ENCODE measurements around the gene HNF1B. TPM values are rescaled to one million over a fixed set of nuclear protein-coding genes. Genes with fewer than 3 reads are reported as not detected.

HNF1B gene
- total RNA-seq, 1 experiment from 2014 or later = 91.4 TPM

Other genes with a start within 250 kb of the HNF1B start
- 6.7 and 7.1 TPM in 2 replicates for gene SYNRG, start 135.6 kb downstream of the HNF1B start, total RNA-seq (2014; rRNA removed; shearing (Covaris generic))
- 15.5 and 17.6 TPM in 2 replicates for gene DDX52, start 101.6 kb downstream of the HNF1B start, total RNA-seq (2014; rRNA removed; shearing (Covaris generic))
- not detected in 2 replicates for gene TBC1D3K, start 179.4 kb upstream of the HNF1B start, total RNA-seq (2014; rRNA removed; shearing (Covaris generic))
- gene TBC1D3L, start 244.0 kb upstream of the HNF1B start, total RNA-seq (2014; rRNA removed; shearing (Covaris generic)) = 22.5 and 25.3 TPM in 2 replicates